ENCODE results near the gene PYCR2. TPM values are rescaled to one million over a fixed set of nuclear protein-coding genes. Genes with fewer than 3 reads are reported as not detected.
A peak's percentile ranks its signal among the peaks of the same experiment; 100 is the strongest.

PYCR2 gene
- total RNA-seq, 1 donor from 2014 or later: 126 TPM

DNA sequence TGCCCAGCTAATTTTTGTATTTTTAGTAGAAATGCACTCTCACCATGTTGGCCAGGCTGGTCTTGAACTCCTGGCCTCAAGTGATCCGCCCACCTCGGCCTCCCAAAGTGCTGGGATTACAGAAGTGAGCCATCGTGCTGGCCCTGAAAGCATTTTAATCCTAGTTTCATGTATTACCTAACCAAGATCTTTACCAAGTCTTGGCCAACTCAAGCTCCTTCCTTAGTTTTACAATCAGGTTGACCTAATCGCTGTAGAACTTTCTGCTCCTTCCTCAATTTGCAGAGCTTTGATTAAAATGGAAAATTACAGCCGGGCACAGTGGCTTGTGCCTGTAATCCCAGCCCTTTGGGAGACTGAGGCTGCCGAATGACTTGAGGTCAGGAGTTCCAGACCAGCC, 38.7 kb downstream of the PYCR2 start:
- Histone ChIP-seq H3K9me3 (no peaks in the 10 kb centered on the region), H3K36me3 (no peaks in the 10 kb centered on the region), H3K4me3 (no peak overlapping the region), H3K27me3 (no peaks in the 10 kb centered on the region), H3K4me1 (peaks cover 5 to 10% of the 10 kb centered on the region in 2 donors), H3K27ac (no peak overlapping the region)
- TF ChIP-seq, protein P1, sequence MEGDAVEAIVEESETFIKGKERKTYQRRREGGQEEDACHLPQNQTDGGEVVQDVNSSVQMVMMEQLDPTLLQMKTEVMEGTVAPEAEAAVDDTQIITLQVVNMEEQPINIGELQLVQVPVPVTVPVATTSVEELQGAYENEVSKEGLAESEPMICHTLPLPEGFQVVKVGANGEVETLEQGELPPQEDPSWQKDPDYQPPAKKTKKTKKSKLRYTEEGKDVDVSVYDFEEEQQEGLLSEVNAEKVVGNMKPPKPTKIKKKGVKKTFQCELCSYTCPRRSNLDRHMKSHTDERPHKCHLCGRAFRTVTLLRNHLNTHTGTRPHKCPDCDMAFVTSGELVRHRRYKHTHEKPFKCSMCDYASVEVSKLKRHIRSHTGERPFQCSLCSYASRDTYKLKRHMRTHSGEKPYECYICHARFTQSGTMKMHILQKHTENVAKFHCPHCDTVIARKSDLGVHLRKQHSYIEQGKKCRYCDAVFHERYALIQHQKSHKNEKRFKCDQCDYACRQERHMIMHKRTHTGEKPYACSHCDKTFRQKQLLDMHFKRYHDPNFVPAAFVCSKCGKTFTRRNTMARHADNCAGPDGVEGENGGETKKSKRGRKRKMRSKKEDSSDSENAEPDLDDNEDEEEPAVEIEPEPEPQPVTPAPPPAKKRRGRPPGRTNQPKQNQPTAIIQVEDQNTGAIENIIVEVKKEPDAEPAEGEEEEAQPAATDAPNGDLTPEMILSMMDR (IDR thresholded peaks at IDR 0.05): no peak
- DNase-seq (ENCODE audit: low spot score in 2 of 2): no peak
- intact Hi-C loops (cut with DNase I): no loop called here

DNA sequence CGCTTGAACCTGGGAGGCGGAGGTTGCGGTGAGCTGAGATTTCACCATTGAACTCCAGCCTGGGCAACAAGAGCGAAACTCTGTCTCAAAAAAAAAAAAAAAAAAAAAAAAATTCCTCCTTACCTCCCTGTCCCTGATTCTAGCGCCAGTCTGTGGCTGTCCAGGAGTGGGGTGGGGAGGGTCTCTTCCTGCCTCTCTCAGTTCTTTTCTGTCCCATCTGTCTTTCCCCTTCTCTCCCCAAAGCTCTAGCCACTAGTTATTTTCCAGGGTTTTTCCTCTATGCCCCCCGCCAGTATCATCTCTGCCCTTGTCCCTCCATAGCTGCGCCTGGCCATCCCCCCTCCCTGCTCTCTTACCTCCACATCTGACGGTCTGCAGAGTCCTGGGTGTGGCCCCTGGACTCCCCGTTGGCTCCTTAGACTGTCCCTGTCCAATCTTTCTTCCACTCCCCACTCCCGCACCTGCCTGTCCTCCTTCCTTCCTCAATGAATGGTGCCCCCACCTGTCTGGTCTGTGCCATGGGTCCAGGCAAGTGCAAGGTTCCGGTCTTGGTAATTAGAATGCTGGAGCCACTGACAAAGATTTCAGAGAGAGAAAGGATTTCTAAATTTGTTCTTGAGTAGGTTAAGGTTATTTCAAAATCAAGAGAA, 40.3 kb downstream of the PYCR2 start:
- Histone ChIP-seq H3K9me3 (no peaks in the 10 kb centered on the region), H3K4me3 (peak overlapping the region; percentile 57 to 90), H3K27ac (peak overlapping the region in 1 of 2 donors; percentile 90), H3K27me3 (no peaks in the 10 kb centered on the region), H3K4me1 (peaks cover 15 to 25% of the 10 kb centered on the region in 2 donors), H3K36me3 (no peaks in the 10 kb centered on the region)
- no peak for DNase-seq (ENCODE audit: low spot score in 2 of 2)
- TF ChIP-seq, protein P1 (IDR thresholded peaks at IDR 0.05): no peak
- intact Hi-C loops (cut with DNase I): loop anchor here (2.0 to 5.0 kb wide), 3 partner anchors 27 to 179 kb away; partner anchors contain the start of gene H3-3A

DNA sequence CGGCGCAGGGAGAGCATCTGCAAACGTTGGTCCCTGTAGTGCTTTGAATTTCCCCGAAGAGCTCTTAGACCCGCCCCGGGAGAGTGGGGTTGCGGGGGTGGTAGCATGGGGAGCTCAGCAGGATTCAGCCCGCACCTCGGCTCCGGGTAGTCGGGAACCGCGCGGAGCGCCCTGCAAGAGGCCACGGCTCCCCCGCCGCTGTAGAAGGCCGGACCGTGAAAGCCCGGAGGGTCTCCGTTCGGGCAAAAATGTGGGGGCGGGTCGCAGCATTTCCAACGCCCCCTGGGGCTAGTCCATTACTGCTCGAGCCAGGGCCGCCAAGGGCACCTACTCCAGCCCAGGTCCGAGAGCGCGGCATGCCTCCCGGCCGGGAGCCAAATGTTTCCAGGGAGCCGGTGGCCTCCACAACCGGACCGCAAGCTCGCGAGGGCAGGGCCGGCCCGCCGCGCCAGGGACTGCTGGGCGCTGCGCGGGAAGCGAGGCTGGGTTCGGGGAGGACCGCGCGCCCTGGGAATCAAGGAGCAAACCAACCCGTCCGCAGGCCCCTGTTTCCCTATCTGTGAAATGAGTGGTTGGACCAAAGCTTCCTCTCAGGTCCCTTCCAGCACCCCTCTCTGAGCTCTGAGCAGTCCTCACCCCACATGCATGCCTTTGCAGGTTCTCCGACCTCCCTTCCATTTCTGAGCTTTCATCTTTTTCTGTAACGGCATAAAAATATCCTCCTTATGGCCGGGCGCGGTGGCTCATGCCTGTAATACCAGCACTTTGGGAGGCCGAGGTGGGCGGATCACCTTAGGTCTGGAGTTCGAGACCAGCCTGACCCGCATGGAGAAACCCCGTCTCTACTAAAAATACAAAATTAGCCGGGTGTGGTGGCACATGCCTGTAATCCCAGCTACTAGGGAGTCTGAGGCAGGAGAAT, 41.1 kb downstream of the PYCR2 start:
- Histone ChIP-seq H3K4me3 (peak overlapping the region; percentile 57 to 90), H3K4me1 (peaks cover 18 to 33% of the 10 kb centered on the region in 2 donors), H3K9me3 (no peaks in the 10 kb centered on the region), H3K27ac (peak overlapping the region; percentile 87 to 90), H3K36me3 (no peaks in the 10 kb centered on the region), H3K27me3 (no peaks in the 10 kb centered on the region)
- TF ChIP-seq, protein P1 (IDR thresholded peaks at IDR 0.05): no peak
- intact Hi-C loops (cut with DNase I): loop anchor here (2.0 to 5.0 kb wide), 3 partner anchors 28 to 179 kb away; partner anchors contain the start of gene H3-3A
- DNase-seq (ENCODE audit: low spot score in 2 of 2): peak in 1 of 2 donors; percentile 78

DNA sequence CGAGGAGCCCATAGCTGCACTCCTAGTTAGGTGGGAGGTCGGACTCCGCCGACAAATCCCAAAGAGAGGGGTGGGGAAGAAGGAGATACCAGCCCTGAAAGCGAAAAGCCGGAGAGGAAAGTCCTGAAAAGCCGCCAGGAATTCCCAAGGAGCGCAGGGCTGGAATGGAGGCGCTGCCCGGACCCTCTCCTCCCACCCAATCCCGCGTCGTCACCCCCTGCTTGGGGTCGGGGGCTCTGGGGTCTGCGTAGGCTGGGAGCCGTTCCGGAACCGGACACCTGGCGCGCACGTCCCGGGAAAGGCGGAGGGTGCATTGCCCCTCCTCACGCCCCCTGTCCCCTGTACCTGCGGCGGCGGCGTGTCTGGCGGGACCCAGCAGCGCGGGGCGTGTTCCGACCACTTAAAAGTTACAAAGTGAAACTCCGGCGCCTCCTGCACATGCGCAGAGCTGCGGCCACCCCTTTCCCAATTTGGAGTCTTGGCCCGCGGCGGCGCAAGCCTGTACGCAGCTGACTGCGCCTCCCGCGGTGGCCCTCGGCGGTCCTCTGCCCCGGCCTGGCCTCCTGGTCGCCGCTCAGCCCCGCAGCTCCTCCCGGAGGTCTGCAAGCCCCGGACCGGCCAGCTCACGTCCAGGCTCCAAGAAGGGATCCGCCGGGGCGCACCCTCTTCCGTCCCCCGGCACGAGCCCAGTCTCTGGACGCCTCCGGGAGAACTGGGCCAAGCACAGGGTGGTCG, 41.9 kb downstream of the PYCR2 start, which contains the start of gene TMEM63A:
Gene TMEM63A (minus strand): TSS at position 422 of the 735 bp plus-strand sequence. CDS start 4,800 bp downstream, outside the sequence.
- Histone ChIP-seq H3K9me3 (no peaks in the 10 kb centered on the region), H3K27ac (peak within 1 kb of the TSS; percentile 87 to 90), H3K36me3 (no peaks in the 10 kb centered on the region), H3K4me1 (peaks cover 25 to 41% of the 10 kb centered on the region in 2 donors), H3K27me3 (no peaks in the 10 kb centered on the region), H3K4me3 (peak within 1 kb of the TSS; percentile 57 to 90)
- peak; percentile 69 to 96 for DNase-seq (ENCODE audit: low spot score in 2 of 2)
- intact Hi-C loops (cut with DNase I): loop anchor here (2.0 to 5.0 kb wide), 4 partner anchors 17 to 180 kb away; partner anchors contain the start of gene H3-3A
- TF ChIP-seq, protein P1 (IDR thresholded peaks at IDR 0.05): peak; percentile 45 to 56 (median 53)

Measured in ascending aorta (tissue), 2 donors.